Measurements from ENCODE around the gene MEN1. TPM values are rescaled to one million over a fixed set of nuclear protein-coding genes. Genes with fewer than 3 reads are reported as not detected.

The MEN1 gene
- total and polyA plus RNA-seq, 9 of the 15 experiments (the other 6 are each of a cell fraction or from before 2014, with no cell fraction given), result 3.4 to 57.2 (median 19.3) TPM

GRCh38 chr11:64854534-64855502 is 44.5 kb upstream of the MEN1 start (continued):
- TF ChIP-seq SRF (CRISPR knock-in tag; IDR thresholded peaks at IDR 0.05), result no peak
- TF ChIP-seq MAZ (CRISPR knock-in tag; conservative IDR thresholded peaks at IDR 0.05 in 1 of 2, IDR thresholded peaks at IDR 0.05 in 1 of 2), result peak; percentile 68; a peak in 3 of 4 replicates
- TF ChIP-seq TCF7L2 (IDR thresholded peaks at IDR 0.05; ENCODE audit: low read depth, low read length), result no peak
- TF ChIP-seq ZNF253 (CRISPR knock-in tag; conservative IDR thresholded peaks at IDR 0.05), result no peak
- TF ChIP-seq DPF2 (IDR thresholded peaks at IDR 0.05), result peak; percentile 96
- TF ChIP-seq ZBTB17 (CRISPR knock-in tag; IDR thresholded peaks at IDR 0.05), result no peak
- peak; percentile 65; the same call in 1 of the 2 replicates for TF ChIP-seq ZNF175 (CRISPR knock-in tag; IDR thresholded peaks at IDR 0.05; ENCODE audit: low read depth)
- TF ChIP-seq SOX6 (IDR thresholded peaks at IDR 0.05), result peak; percentile 46; the same call in 1 of the 2 replicates
- TF ChIP-seq ZNF146 (CRISPR knock-in tag; IDR thresholded peaks at IDR 0.05; ENCODE audit: unreplicated experiment), result no peak
- TF ChIP-seq MYC (IDR thresholded peaks at IDR 0.05; ENCODE audit: low read depth, low read length), result peak; percentile 30; the same call in 1 of the 2 replicates
- no peak for TF ChIP-seq MYC (CRISPR knock-in tag; IDR thresholded peaks at IDR 0.05; ENCODE audit: borderline replicate concordance, low read depth)
- no peak for TF ChIP-seq PPARD (CRISPR knock-in tag; IDR thresholded peaks at IDR 0.05)
- no peak for TF ChIP-seq COPS2 (conservative IDR thresholded peaks at IDR 0.05)
- TF ChIP-seq ZBTB33 (CRISPR knock-in tag; IDR thresholded peaks at IDR 0.05), result peak; percentile 75; the same call in 1 of the 2 replicates
- no peak for TF ChIP-seq PCBP2 (IDR thresholded peaks at IDR 0.05; ENCODE audit: low read depth, low read length, poor library complexity, severe bottlenecking)
- peak; percentile 76 for TF ChIP-seq C11orf30 (IDR thresholded peaks at IDR 0.05; ENCODE audit: low read depth)
- TF ChIP-seq POLR3A (IDR thresholded peaks at IDR 0.05; ENCODE audit: borderline replicate concordance, extremely low read depth, insufficient read depth, insufficient read length), result no peak
